Activated CD4-positive, CD25-positive, alpha-beta regulatory T cell treated with anti-CD3 and anti-CD28 coated beads, Interleukin-2, amount 50 U/mL, for 24 hours (primary cell): ENCODE data around the gene ETS2.
A peak's percentile ranks its signal among the peaks of the same experiment; 100 is the strongest.
"Not testable (repeated sequence)": the region's sequence is repeated elsewhere in the genome, so short reads cannot be mapped to it uniquely, and the experiment has no call there.

Source experiments
- ATAC-seq, 2 donors: fragments of 150-1000 bp; cut with Tn5 transposase; one replicate each; pipeline ENCODE4 v1.10.0; 2021; ENCODE audit warnings: mild to moderate bottlenecking in 1 of 2, moderate library complexity in 1 of 2

ETS2 gene

GRCh38 chr21:38839328-38840286 lies 33.9 kb downstream of the ETS2 start:
- peak; percentile 43 to 66 for ATAC-seq

- no peak for ATAC-seq
Measured at GRCh38 chr21:38840456-38841300, 34.9 kb downstream of the ETS2 start.

GRCh38 chr21:38841472-38841871 lies 35.7 kb downstream of the ETS2 start:
- no peak for ATAC-seq

- no peak for ATAC-seq
Measured at GRCh38 chr21:38842079-38842478, 36.4 kb downstream of the ETS2 start.

- ATAC-seq: no peak
Measured at GRCh38 chr21:38843379-38843778, 37.6 kb downstream of the ETS2 start.

- ATAC-seq: no peak
Measured at GRCh38 chr21:38843806-38844503, 38.2 kb downstream of the ETS2 start.

- not testable (repeated sequence) for ATAC-seq
Measured at GRCh38 chr21:38845374-38845773, 39.6 kb downstream of the ETS2 start.

- no peak for ATAC-seq
Measured at GRCh38 chr21:38847556-38847955, 41.8 kb downstream of the ETS2 start.

GRCh38 chr21:38848187-38848609 lies 42.5 kb downstream of the ETS2 start:
- no peak for ATAC-seq

GRCh38 chr21:38849776-38850175 lies 44.0 kb downstream of the ETS2 start:
- ATAC-seq: no peak

- no peak for ATAC-seq
Measured at GRCh38 chr21:38850277-38850951, 44.7 kb downstream of the ETS2 start.

- no peak for ATAC-seq
Measured at GRCh38 chr21:38851101-38851500, 45.4 kb downstream of the ETS2 start.

- no peak for ATAC-seq
Measured at GRCh38 chr21:38852278-38852677, 46.5 kb downstream of the ETS2 start.

- no peak for ATAC-seq
Measured at GRCh38 chr21:38852708-38853107, 47.0 kb downstream of the ETS2 start.

GRCh38 chr21:38853421-38853919 lies 47.7 kb downstream of the ETS2 start:
- peak in 1 of 2 donors; percentile 48 for ATAC-seq

- no peak for ATAC-seq
Measured at GRCh38 chr21:38857152-38857825, 51.6 kb downstream of the ETS2 start.

GRCh38 chr21:38858026-38858811 lies 52.5 kb downstream of the ETS2 start:
- no peak for ATAC-seq

GRCh38 chr21:38858812-38859205 lies 53.1 kb downstream of the ETS2 start:
- no peak for ATAC-seq

GRCh38 chr21:38859852-38860251 lies 54.1 kb downstream of the ETS2 start:
- no peak for ATAC-seq

GRCh38 chr21:38861056-38861455 lies 55.3 kb downstream of the ETS2 start:
- ATAC-seq: no peak
